Measurements from ENCODE around the gene FBL. TPM values are rescaled to one million over a fixed set of nuclear protein-coding genes. Genes with fewer than 3 reads are reported as not detected.

The FBL gene
- total RNA-seq, 1 experiment from 2014 or later, result 573 TPM

DNA sequence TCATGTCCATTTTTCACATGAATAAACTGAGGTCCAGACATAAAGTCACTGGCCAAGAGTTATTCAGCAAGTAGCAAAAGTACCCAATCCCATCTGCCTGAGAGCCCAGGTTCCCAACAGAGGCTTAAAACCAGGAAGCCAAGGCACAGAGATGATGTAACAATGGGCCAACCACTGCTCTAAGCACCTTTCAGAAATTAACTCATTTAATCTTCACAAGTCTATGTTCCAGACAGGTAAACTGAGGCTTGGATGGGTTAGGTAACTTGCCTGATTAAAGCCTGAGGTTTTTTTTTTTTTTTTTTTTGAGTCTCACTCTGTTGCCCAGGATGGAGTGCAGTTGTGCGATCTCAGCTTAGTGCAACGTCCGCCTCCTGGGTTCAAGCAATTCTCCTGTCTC, 8.2 kb downstream of the FBL start:
- peaks cover 64% of the 10 kb centered on the region for H3K36me3 ChIP-seq (ENCODE audit: insufficient read depth, low read length, poor library complexity, severe bottlenecking)
- POLR2A ChIA-PET (ENCODE audit: low non-redundant PET), result no interaction called here
- CTCF ChIA-PET, result no interaction called here

GRCh38 chr19:39834287-39834841, 11.8 kb downstream of the FBL start:
- TF ChIP-seq EZH2 (IDR thresholded peaks at IDR 0.05; ENCODE audit: borderline replicate concordance, low read depth, low read length, poor library complexity, severe bottlenecking), result no peak
- TF ChIP-seq, protein P1, sequence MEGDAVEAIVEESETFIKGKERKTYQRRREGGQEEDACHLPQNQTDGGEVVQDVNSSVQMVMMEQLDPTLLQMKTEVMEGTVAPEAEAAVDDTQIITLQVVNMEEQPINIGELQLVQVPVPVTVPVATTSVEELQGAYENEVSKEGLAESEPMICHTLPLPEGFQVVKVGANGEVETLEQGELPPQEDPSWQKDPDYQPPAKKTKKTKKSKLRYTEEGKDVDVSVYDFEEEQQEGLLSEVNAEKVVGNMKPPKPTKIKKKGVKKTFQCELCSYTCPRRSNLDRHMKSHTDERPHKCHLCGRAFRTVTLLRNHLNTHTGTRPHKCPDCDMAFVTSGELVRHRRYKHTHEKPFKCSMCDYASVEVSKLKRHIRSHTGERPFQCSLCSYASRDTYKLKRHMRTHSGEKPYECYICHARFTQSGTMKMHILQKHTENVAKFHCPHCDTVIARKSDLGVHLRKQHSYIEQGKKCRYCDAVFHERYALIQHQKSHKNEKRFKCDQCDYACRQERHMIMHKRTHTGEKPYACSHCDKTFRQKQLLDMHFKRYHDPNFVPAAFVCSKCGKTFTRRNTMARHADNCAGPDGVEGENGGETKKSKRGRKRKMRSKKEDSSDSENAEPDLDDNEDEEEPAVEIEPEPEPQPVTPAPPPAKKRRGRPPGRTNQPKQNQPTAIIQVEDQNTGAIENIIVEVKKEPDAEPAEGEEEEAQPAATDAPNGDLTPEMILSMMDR (conservative IDR thresholded peaks at IDR 0.05; ENCODE audit: low read depth, low read length), result no peak
- no TSS peak for BruUV-seq (replicated peaks)
- intact Hi-C loops (cut with micrococcal nuclease; ENCODE audit: unreplicated experiment), result no loop called here

More for the DNA sequence above, 8.2 kb downstream of the FBL start:
- Histone ChIP-seq H3K4me3 (ENCODE audit: low read depth, low read length, poor library complexity, severe bottlenecking) (no peak overlapping the region), H3K4me1 (ENCODE audit: insufficient read depth, low read length, poor library complexity, severe bottlenecking) (peaks cover 15% of the 10 kb centered on the region), H3K27me3 (replicated peaks; ENCODE audit: insufficient read depth, low read depth, low read length, poor library complexity) (no peaks in the 10 kb centered on the region), H3K9me3 (ENCODE audit: low read depth, low read length, poor library complexity, severe bottlenecking) (no peaks in the 10 kb centered on the region), H3K27ac (ENCODE audit: low read depth, low read length, poor library complexity, severe bottlenecking) (no peak overlapping the region)
- no peak for TF ChIP-seq EZH2 (IDR thresholded peaks at IDR 0.05; ENCODE audit: borderline replicate concordance, low read depth, low read length, poor library complexity, severe bottlenecking)
- TF ChIP-seq, protein P1 (conservative IDR thresholded peaks at IDR 0.05; ENCODE audit: low read depth, low read length), result no peak
- BruUV-seq (replicated peaks), result no TSS peak
- no peak for DNase-seq (ENCODE audit: low spot score)
- intact Hi-C loops (cut with micrococcal nuclease; ENCODE audit: unreplicated experiment), result no loop called here

GRCh38 chr19:39833464-39834286, 12.5 kb downstream of the FBL start, which contains the start of gene DYRK1B:
DYRK1B (minus strand) TSS chr19:39834162; CDS start chr19:39831867, 2,295 bp downstream.
- H3K36me3 ChIP-seq (ENCODE audit: insufficient read depth, low read length, poor library complexity, severe bottlenecking), result peaks cover 57% of the 10 kb centered on the region
- TF ChIP-seq EZH2 (IDR thresholded peaks at IDR 0.05; ENCODE audit: borderline replicate concordance, low read depth, low read length, poor library complexity, severe bottlenecking), result no peak
- TF ChIP-seq, protein P1 (conservative IDR thresholded peaks at IDR 0.05; ENCODE audit: low read depth, low read length), result no peak
- no peaks in the 10 kb centered on the region for H3K27me3 ChIP-seq (replicated peaks; ENCODE audit: insufficient read depth, low read depth, low read length, poor library complexity)
- H3K4me1 ChIP-seq (ENCODE audit: insufficient read depth, low read length, poor library complexity, severe bottlenecking), result peaks cover 9% of the 10 kb centered on the region
- intact Hi-C loops (cut with micrococcal nuclease; ENCODE audit: unreplicated experiment), result no loop called here
- peak within 1 kb of the TSS; percentile 91 for H3K27ac ChIP-seq (ENCODE audit: low read depth, low read length, poor library complexity, severe bottlenecking)
- CTCF ChIA-PET, result interaction anchor here (0.6 to 1.7 kb wide), 5 partner anchors 9 to 583 kb away, joined by 4 to 5 read pairs (median 4); partner anchors contain the start of gene FBL
- POLR2A ChIA-PET (ENCODE audit: low non-redundant PET), result interaction anchor here (0.6 to 0.8 kb wide), 7 partner anchors 13 to 537 kb away, joined by 3 to 17 read pairs (median 3); partner anchors contain the start of genes FBL and MED29
- peak; percentile 98 for DNase-seq (ENCODE audit: low spot score)
- BruUV-seq (replicated peaks), result no TSS peak
- peak within 1 kb of the TSS; percentile 93 for H3K4me3 ChIP-seq (ENCODE audit: low read depth, low read length, poor library complexity, severe bottlenecking)
- H3K9me3 ChIP-seq (ENCODE audit: low read depth, low read length, poor library complexity, severe bottlenecking), result no peaks in the 10 kb centered on the region

More at GRCh38 chr19:39834287-39834841, 11.8 kb downstream of the FBL start:
- peak overlapping the region; percentile 93 for H3K4me3 ChIP-seq (ENCODE audit: low read depth, low read length, poor library complexity, severe bottlenecking)
- no peak overlapping the region for H3K27ac ChIP-seq (ENCODE audit: low read depth, low read length, poor library complexity, severe bottlenecking)
- ChIA-PET CTCF (interaction anchor here (0.6 to 1.7 kb wide), 5 partner anchors 8 to 582 kb away, joined by 4 to 5 read pairs (median 4); partner anchors contain the start of gene FBL), POLR2A (ENCODE audit: low non-redundant PET) (interaction anchor here (0.6 to 0.8 kb wide), 5 partner anchors 12 to 443 kb away, joined by 3 to 17 read pairs (median 12); partner anchors contain the start of genes FBL and MED29)
- no peaks in the 10 kb centered on the region for H3K9me3 ChIP-seq (ENCODE audit: low read depth, low read length, poor library complexity, severe bottlenecking)
- H3K36me3 ChIP-seq (ENCODE audit: insufficient read depth, low read length, poor library complexity, severe bottlenecking), result peaks cover 64% of the 10 kb centered on the region
- no peaks in the 10 kb centered on the region for H3K27me3 ChIP-seq (replicated peaks; ENCODE audit: insufficient read depth, low read depth, low read length, poor library complexity)
- H3K4me1 ChIP-seq (ENCODE audit: insufficient read depth, low read length, poor library complexity, severe bottlenecking), result peaks cover 9% of the 10 kb centered on the region
- DNase-seq (ENCODE audit: low spot score), result no peak
